Middle frontal gyrus (tissue), 1 donor: ENCODE results near the gene SLC8A3.
"Not testable (repeated sequence)": the region's sequence is repeated elsewhere in the genome, so short reads cannot be mapped to it uniquely, and the experiment has no call there.

Source experiments
- DNase-seq: peaks from one replicate; pipeline ENCODE4 v3.0.0-alpha.2; 2015; ENCODE audit warnings: low spot score; ENCODE audit errors: extremely low spot score

The SLC8A3 gene

DNA sequence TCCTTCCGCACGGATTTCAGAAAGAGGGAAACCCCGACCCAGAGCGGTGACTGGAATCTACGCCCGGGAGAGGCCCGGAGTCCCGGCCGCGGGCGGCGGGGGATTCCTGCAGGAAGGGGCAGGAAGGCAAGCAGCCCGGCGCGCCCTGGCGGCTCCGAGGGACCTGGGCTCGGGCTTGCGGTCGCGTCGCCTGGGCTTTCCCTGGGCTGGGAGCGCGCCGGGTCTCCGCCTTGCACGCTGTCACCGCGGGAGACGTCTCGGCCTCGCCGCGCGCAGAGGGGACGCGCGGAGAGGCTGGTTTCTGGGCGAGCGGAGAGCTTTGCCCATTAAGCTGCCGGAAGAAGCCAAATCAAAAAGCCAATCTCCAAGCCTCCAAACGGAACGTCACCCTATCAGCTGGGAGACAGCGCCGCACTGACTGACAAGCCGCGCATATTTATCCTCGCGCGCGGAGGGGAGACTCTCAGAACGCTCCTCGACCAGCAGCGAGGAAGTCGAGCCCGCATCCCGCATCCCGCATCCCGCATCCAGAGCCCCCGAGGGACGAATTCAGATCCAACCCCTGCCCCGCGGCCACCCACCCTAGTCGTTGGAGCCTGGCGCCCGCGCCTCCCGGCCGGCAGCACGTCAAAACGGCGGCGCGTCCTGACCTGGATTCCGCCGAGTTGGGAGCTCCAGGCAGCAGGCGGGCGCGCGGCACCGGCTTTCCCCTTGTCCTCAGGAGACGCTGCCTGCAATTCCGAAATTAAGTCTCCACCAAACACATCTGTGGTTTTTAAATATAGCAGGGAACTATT lies at the start of gene SLC8A3:
SLC8A3 (minus strand) TSS at position 293 of the 797 bp plus-strand sequence. CDS start 20,529 bp downstream, outside the sequence.
- DNase-seq: peak; percentile 74

DNA sequence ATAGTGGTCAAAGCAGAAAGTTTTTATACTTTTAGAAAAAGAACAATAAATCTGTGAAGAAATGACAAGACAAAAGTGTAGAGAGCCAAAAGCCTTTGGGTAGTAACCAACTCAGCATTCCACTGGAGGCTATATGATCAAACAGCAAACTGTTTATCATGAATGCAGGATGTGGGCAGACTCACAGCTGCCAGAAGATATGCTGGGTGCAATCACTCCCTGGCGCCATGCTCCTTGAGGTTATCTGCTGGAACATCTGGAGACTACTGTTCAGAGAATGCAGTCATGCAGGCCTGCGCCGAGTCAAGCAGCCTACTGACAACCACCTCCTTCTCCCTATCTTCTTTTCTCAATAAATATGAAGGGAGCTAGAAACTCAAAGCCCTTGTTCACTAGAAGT lies 49.0 kb upstream of the SLC8A3 start:
- no peak for DNase-seq

DNA sequence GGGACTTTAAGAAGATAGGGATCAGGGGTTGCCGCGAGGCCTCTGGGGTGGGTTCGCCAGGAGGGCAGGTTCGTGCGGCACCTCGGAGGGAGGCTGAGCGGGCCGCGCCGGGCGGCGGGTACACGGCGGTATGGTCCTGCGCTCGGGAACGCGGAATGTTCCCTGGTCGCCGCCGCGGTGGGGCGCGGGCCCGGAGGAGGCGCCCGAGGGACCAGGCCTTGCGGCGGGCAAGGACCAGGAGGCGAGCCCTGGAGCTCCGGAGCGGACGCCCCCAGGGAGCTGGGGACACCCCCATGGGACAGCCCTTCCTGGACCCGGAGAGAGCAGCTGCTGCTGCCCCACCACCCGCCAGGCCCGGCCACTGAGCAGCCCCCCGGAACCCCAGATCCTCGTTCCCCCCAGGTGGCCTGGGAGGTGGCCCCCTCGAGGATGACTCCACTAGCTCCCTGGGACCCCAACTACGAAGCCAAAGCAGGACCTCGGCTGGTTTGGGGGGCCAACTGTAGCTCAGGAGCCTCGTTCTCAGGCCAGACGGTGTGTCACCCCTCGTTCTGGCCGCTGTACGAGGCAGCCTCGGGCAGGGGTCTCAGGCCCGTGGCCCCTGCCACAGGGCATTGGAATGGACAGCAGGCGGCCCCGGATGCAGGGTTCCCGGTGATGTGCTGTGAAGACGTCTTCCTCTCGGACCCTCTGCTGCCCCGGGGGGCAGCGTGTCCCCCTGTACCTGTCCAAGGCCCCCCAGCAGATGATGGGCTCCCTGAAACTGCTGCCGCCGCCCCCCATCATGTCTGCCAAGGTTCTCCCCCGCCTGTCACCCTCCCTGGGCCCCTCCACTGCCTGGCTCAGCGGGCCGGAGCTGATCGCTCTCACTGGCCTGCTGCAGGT lies 45.6 kb upstream of the SLC8A3 start:
- DNase-seq: no peak

- not testable (repeated sequence) for DNase-seq
Measured at GRCh38 chr14:70231756-70232544, 43.2 kb upstream of the SLC8A3 start.

- DNase-seq: not testable (repeated sequence)
Measured at GRCh38 chr14:70229877-70230640, 41.3 kb upstream of the SLC8A3 start.

GRCh38 chr14:70213721-70214282 lies 25.1 kb upstream of the SLC8A3 start:
- DNase-seq: no peak

- DNase-seq: no peak
Measured at GRCh38 chr14:70212752-70213151, 24.0 kb upstream of the SLC8A3 start.

GRCh38 chr14:70208380-70208779 lies 19.6 kb upstream of the SLC8A3 start:
- no peak for DNase-seq

DNA sequence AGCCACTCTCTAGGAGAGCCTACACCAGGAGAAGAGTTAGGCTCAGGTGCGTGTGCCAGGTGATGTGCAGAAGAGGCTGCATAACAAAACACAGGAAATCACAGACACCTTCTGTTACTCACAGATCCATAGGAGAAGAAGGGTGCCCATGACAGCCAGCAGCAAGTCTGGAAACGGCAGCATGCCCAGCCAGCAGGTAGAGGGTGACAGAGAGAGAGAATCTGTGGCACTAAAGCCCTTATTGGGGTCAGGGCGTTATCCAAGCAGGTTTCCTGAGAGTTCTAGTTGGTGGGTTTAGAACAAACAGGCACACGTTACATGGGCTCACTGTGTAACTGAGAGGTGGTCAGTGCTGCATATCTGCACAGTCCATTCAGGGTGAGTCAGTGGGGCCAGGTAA lies 14.9 kb upstream of the SLC8A3 start:
- no peak for DNase-seq

DNA sequence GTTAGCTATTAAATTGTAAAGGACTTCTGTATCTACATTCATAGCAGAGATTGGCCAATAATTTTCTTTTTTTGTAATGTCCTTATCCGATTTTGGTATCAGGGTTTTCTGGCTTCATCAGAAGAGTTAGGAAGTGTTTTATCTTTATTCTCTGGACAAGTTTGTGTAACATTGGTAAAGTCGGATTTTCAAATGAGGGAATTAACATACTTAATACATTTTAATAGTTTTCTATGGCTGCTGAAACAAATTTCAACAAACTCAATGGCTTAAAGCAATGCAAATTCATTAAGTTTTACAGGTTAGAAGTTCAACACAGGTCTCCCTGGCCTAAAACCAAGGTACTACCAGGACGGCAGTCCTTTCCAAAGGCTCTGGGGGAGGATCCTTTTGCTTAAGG lies 13.2 kb upstream of the SLC8A3 start:
- DNase-seq: no peak

DNA sequence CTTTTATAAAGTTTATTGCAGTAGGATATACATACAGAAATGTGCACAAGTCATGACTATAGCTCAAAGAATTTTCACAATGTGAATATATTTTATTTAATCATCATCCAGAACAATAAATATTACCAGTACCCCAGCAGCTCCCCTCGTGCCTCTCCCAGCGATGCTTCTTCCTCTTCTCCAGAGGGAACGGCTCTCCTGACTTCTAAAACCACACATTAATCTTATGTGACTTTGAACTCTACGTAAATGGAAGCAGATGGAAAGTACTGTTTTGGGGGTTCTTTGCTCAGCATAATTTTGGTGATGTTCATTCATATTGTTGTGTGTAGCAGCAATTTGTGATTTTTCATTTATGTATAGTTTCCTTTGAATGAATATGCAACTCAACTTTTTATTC lies 4.6 kb upstream of the SLC8A3 start:
- no peak for DNase-seq

DNA sequence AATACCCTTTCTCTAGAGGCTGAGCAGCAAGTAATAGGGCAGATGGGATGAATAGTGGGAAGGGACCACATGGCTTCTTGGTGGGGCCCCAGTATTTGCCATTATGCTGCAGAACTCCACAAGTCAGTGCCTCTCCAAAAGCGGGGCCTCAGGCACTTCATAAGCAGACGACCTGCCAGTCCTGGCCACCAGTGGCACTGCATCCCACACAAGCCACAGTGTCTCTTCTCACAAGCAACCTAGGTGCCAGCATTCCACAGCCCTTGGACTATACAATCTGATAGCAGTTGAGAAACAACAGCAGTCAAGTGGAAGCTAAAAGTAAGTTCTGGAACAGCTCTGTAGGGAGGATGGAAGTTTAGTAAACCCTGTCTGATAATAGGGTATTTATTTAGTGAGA lies 4.2 kb upstream of the SLC8A3 start:
- no peak for DNase-seq

DNA sequence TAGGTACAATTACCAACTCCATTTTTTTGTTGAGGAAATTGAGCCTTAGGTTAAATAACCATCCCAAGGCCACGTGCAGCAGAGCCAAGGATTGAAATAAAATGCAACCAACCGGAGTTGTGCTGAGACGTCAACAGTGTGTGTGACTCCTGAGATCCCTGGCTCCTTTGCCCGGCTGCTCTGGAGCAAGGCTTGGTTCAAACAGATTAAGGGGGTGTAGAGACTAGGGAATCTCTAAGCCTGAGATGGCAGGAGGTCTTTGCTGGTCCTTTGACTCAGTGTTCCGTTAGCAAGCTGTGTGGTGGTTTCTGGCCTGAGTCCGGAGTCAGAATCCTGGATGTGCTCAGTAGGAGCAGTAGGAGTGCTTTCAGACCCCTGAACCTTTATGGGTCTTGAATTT lies 1.4 kb upstream of the SLC8A3 start:
- DNase-seq: no peak

DNA sequence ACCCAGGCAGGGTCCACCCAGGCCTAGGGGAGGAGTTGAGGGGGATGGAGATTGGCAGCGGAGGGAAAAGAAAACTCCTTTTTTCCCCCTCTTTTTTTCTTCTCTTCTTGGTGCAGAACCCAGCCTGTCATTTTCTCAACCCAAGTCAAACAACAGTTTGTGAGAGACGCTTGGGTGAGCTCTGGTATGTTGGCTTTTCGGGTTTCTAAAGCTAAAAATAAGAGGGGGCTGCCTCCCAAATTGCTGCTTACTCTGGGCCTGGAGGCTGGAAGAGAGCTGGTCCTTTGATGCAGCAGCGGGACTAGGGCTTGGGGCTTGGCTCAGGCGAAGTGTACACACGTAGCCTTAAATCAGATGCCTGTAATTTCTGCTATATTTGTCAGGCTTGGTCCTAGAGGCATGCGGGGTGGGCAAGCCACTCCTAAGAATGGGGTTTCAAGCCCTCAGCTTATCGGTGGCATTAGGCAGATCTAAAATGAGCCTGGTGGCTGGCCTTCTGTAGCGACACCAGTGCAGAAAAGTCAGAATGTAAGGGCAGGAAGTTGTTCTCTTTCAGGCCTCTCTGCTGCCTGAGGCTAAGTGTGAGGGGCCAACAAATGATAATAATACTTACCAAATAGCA lies 816 bp upstream of the SLC8A3 start:
- DNase-seq: no peak

GRCh38 chr14:70188322-70188658 lies 461 bp downstream of the SLC8A3 start:
- DNase-seq: no peak

DNA sequence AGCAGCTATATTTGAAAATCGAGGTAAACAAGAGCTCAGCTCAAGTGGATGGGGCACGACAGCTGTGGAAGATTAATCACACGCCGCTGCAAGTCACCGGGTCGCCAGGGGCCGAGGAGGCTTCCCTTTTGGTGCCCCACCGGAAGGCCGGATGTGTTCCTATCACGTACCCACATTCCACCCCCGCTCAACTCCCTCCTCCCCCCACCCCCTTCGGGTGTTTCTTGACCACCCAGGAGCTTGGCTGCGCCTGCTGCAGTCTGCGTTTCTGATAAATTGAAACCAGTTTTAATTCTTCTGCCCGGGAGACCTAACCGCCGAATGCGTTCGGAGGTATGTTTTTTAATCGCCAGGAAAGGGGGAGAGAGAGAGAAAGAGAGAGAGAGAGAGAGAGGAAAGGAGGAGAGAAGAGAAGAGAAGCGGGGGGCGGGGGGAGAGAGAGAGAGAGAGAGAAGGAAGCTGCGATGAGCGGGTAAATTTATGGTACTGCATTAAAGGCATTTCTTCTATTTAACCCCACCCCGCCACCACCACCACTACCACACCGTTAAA lies 1.8 kb downstream of the SLC8A3 start:
- DNase-seq: no peak

DNA sequence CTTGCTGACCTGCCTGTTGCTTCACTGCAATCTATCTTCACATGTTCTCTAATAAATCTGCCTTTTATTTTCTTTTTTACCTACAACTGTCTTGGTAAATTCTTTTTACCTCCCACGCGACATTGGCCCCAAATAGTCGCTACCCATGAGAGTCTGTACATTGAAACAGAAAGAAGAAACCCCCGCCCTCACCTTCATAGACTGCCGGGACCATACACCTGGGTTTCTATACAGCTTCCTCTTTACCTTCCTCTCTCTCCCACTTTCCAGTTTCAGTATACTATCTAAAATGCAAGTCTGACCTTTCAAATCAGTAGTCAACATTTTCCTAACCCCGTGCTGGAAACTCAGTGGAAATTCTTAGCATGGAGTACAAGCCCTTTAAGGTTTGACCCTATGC lies 4.8 kb downstream of the SLC8A3 start:
- DNase-seq: no peak

DNA sequence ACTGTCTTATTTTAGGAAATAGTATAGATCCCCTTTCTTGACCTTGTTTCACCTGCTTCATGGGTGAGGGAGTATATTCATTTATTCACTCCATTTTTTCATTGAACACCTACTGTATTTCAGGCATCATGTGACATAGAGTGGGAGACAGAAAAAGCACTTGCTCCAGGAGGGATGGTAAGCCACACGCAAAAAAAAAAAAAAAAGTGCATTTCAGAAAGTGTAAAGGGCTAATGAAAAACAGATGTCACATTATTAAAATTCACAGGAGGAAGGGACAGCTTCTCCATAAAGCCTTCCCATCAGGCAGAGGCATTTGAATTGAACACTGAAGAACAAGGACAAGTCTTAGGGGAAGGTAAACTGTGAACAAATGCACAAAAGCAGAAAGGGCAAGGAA lies 7.5 kb downstream of the SLC8A3 start:
- DNase-seq: no peak

DNA sequence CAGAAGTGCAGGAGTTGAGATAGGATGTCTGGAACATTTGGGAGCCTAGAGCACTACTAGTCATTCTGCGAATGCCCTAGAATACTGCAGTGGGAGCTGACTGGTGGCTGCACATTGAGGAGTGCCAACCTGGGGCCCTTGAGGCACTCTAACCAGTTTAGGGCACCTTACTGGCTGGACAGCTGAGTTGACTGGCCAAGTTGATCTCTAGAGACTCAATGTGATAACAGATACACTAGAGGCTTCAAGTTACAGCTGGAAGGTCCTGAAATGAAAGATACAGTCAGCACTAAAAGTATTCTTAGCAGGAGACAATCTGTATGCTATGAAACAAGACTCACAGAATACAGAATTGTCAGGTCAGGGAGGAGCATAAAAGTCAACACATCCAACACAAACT lies 8.0 kb downstream of the SLC8A3 start:
- no peak for DNase-seq
